GM21717 (cell line): ENCODE measurements around the gene FAM83E.
"Not testable (repeated sequence)": the region's sequence is repeated elsewhere in the genome, so short reads cannot be mapped to it uniquely, and the experiment has no call there.

ENCODE experiments used
- ATAC-seq: cut with Tn5 transposase; IDR thresholded peaks from one replicate; pipeline ENCODE4 v1.9.1; 2021; ENCODE audit warnings: mild to moderate bottlenecking, moderate library complexity; ENCODE audit not compliant: unreplicated experiment

FAM83E gene

GRCh38 chr19:48578891-48579290, 36.0 kb downstream of the FAM83E start:
- ATAC-seq: no peak

DNA sequence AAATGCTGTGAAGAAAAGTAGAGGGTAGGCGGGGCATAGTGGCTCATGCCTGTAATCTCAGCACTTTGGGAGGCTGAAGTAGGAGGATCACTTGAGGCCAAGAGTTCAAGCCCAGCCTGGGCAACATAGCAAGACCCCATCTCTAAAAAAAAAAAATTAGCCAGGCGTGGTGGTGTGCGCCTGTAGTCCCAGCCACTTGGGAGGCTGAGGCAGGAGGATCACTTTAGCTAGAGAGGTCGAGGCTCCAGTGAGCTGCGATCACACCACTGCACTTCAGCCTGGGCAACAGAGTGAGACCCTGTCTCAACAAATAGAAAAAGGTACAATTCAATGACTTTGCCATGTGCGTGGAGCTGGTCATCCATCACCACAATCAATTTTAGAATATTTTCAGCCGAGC, 37.0 kb downstream of the FAM83E start:
- ATAC-seq: not testable (repeated sequence)

DNA sequence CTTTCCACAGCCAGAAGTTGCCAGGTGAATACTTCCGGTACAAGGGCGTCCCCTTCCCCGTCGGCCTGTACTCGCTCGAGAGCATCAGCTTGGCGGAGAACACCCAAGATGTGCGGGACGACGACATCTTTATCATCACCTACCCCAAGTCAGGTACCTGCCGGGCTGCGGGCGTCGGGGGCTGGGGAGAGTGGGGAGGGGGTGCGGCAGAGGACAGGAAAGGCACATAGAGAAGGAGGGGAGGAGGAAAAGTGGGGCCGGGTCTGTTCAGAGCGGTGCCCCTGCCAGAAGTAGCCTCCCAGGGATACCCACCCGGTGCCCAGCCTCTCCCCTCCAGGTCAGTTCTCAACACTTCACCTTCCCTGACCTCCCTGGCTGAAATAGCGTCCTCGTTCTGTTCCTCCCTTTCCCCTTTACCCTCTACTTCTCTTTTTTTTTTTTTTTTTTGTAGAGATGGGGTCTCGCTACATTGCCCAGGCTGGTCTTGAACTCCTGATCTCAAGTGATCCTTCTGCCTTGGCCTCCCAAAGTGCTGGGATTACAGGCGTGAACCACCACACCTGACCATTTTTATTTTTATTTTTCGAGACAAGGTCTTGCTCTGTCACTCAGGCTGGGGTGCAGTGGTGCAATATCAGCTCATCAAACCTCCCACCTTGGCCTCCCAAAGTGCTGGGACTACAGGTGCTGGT, 38.8 kb downstream of the FAM83E start:
- ATAC-seq: no peak

DNA sequence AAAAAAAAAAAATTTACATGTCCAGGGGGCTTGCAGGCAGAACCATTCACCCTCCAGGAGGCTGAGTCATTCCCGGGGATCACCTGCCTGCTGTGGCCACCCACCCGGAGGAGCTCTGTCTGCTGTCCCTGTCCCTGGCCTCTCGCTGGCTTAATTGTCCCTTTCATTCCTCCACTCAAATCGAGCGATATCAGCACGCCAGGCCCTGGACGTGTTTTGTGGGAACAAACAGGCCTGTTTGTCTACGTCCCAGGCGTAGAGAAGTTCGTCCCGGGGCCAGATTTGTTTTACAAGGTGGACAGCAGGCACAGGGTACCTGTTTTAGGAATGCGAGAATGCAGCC, 41.7 kb downstream of the FAM83E start:
- no peak for ATAC-seq

GRCh38 chr19:48571378-48572162, 43.3 kb downstream of the FAM83E start:
- no peak for ATAC-seq

GRCh38 chr19:48569814-48570213, 45.1 kb downstream of the FAM83E start:
- no peak for ATAC-seq

DNA sequence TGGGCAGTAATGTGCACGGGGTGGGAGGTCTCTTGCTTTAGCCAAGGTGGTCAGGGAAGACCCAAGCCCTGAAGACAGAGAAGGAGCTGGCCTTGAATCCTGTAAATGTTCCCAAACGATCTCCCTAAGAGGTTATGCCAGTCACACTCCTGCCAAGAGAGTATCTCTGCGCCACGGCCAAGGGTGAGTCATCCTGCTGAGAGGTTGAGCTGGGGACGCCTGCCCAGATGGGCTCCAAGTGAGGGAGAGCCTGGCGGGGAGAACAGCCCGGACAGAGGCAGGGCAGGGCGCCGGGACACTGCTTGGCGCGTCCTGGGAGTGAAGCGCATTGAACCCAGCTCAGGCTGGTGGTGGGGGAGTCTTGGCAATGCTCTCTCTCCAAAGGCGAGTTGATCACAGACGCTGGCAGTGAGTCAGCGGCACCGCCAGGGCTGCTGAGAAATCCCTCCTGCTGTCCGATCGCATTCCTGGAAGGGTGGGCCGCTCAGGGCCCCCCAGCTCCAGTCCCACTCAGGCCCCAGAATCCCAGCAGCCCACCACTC, 46.5 kb downstream of the FAM83E start:
- no peak for ATAC-seq

DNA sequence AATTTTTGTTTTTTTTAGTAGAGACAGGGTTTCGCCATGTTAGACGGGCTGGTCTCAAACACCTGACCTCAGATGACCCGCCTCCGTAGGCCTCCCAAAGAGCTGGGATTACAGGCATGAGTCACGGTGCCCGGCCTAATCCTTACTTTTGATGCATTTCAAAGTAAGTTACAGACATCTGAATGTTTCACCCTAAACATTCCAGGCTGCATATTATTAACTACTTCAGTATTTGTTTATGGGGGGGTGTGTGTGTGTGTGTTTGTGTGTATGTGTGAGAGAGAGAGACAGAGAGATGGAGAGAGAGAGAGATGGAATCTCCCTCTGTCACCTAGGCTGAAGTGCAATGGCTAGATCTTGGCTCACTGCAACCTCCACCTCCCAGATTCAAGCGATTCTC, 49.8 kb downstream of the FAM83E start:
- no peak for ATAC-seq
